Adrenal gland (tissue), 5 donors: ENCODE data around the gene TPBGL.

Source experiments
- POLR2A ChIP-seq, 2 donors: fragments of 450-650 bp; IDR thresholded peaks; one replicate each; pipeline ENCODE4 v1.6.1; 2017; ENCODE audit warnings: antibody characterized with exemption in 2 of 2, mild to moderate bottlenecking in 2 of 2, moderate library complexity in 1 of 2
- TF ChIP-seq, protein P1 (sequence below), 6 experiments: fragments of 450-650 bp in 4 of 6; fragments of 200-600 bp in 2 of 6; sonication (generic) in 1 of 6; IDR thresholded peaks; 1 replicate in 5 of 6; 2 replicates in 1 of 6; pipeline versions ENCODE4 v1.5.1 to v1.8.0; 2016 to 2021; ENCODE audit warnings: antibody characterized with exemption in 6 of 6, mild to moderate bottlenecking in 2 of 6, moderate library complexity in 1 of 6
- donor health status: DM: no; HTN: no; CAD: no.

DNA sequence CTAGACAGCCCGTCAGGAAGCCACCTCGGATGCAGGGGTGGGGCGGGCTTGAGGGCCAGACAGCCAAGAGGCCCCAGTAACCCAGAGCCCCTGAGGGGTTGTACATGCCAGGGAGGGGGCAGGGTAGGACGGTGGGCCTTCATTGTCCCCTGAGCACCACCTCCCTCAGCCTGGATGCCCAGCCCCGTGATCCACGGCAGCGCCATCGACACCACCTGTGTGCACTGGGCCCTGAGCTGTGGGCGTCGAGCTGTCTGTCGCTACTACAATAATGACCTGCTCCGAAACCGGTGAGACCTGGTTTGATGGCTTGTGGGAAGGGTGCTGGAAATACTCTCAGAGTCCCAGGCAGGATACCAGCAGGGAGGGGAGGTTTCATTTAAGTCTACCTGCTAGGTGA is 37.4 kb upstream of the TPBGL start:
- TF ChIP-seq, protein P1, sequence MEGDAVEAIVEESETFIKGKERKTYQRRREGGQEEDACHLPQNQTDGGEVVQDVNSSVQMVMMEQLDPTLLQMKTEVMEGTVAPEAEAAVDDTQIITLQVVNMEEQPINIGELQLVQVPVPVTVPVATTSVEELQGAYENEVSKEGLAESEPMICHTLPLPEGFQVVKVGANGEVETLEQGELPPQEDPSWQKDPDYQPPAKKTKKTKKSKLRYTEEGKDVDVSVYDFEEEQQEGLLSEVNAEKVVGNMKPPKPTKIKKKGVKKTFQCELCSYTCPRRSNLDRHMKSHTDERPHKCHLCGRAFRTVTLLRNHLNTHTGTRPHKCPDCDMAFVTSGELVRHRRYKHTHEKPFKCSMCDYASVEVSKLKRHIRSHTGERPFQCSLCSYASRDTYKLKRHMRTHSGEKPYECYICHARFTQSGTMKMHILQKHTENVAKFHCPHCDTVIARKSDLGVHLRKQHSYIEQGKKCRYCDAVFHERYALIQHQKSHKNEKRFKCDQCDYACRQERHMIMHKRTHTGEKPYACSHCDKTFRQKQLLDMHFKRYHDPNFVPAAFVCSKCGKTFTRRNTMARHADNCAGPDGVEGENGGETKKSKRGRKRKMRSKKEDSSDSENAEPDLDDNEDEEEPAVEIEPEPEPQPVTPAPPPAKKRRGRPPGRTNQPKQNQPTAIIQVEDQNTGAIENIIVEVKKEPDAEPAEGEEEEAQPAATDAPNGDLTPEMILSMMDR (IDR thresholded peaks at IDR 0.05), result no peak
- no peak for TF ChIP-seq POLR2A (IDR thresholded peaks at IDR 0.05)
